Heart left ventricle (tissue), 16 donors: ENCODE measurements around the gene SPDL1. TPM values are rescaled to one million over a fixed set of nuclear protein-coding genes. Genes with fewer than 3 reads are reported as not detected.

Experiments
- ATAC-seq, 4 donors: fragments of 200-7000 bp; cut with Tn5 transposase; one replicate each; pipeline ENCODE4 v1.9.1; 2020 to 2022; ENCODE audit warnings: moderate library complexity in 4 of 4, mild to moderate bottlenecking in 3 of 4, moderate number of reproducible peaks in 1 of 4
- DNase-seq, 5 donors: peaks; one replicate each; pipeline ENCODE4 v3.0.0-alpha.2; 2020
- H3K27ac ChIP-seq, 12 donors: fragments of 200-600 bp; sonication (generic) in 4 of 12; one replicate each; pipeline versions ENCODE4 v1.5.0 to v1.8.0; 2016 to 2022; ENCODE audit warnings: mild to moderate bottlenecking in 2 of 12
- H3K27me3 ChIP-seq, 9 donors: fragments of 200-600 bp; sonication (generic) in 2 of 9; one replicate each; pipeline versions ENCODE4 v1.5.1 to v1.8.0; 2016 to 2022; ENCODE audit warnings: mild to moderate bottlenecking in 3 of 9
- H3K36me3 ChIP-seq, 9 donors: fragments of 200-600 bp; sonication (generic) in 2 of 9; one replicate each; pipeline versions ENCODE4 v1.5.0 to v1.8.0; 2018 to 2022; ENCODE audit warnings: mild to moderate bottlenecking in 2 of 9
- H3K4me1 ChIP-seq, 12 donors: fragments of 200-600 bp; sonication (generic) in 4 of 12; one replicate each; pipeline versions ENCODE4 v1.5.0 to v1.8.0; 2016 to 2022; ENCODE audit warnings: mild to moderate bottlenecking in 3 of 12
- H3K4me3 ChIP-seq, 12 donors: fragments of 200-600 bp; sonication (generic) in 4 of 12; one replicate each; pipeline versions ENCODE4 v1.5.0 to v1.8.0; 2017 to 2022; ENCODE audit warnings: mild to moderate bottlenecking in 9 of 12, moderate library complexity in 4 of 12
- H3K9me3 ChIP-seq, 12 donors: fragments of 200-600 bp; sonication (generic) in 4 of 12; one replicate each; pipeline versions ENCODE4 v1.5.0 to v1.8.0; 2016 to 2022; ENCODE audit warnings: mild to moderate bottlenecking in 1 of 12
- POLR2A ChIP-seq, 2 donors: fragments of 450-650 bp; IDR thresholded peaks; one replicate each; pipeline ENCODE4 v1.6.1; 2017; ENCODE audit warnings: antibody characterized with exemption in 2 of 2, mild to moderate bottlenecking in 2 of 2, moderate library complexity in 2 of 2
- WGBS, 4 donors: extraction: QIAGEN DNeasy Blood & Tissue Kit in 2 of 4; methylation state at CpG; one replicate each; pipeline versions ENCODE4 v1.1.5 to v1.1.7; 2013 to 2018; 5-methylcytosine and 5-hydroxymethylcytosine counted together
- intact Hi-C, 10 donors: fragments of 100-400 bp; cut with DNase I; formaldehyde crosslinking; loops; one replicate each; pipeline versions ENCODE4 v1.11.1 to v1.14.2; 2022
- polyA plus RNA-seq, 2 donors: library from polyadenylated mRNA; stranded (reverse); fragments of 200-250 nt; gene quantifications; one replicate each; pipeline ENCODE4 v1.2.3, GENCODE V29; 2013
- total RNA-seq, 9 donors: library from RNA; depleted of rRNA in 2 of 9; stranded (reverse); fragments of >200 nt in 2 of 9; fragmentation: NEBNext Ultra II Directional in 3 of 9; extraction: Animal tissue kit (Norgen Biotek cat#: 25700) in 3 of 9; gene quantifications; one replicate each; pipeline versions ENCODE4 v1.1.0 to v1.2.4, GENCODE V29; 2016 to 2023
- TF ChIP-seq, protein P1 (sequence below), 12 donors: fragments of 200-600 bp; sonication (generic) in 4 of 12; IDR thresholded peaks; one replicate each; pipeline versions ENCODE4 v1.5.0 to v1.8.0; 2018 to 2022; ENCODE audit warnings: antibody characterized with exemption in 12 of 12, mild to moderate bottlenecking in 5 of 12
- donor health status: ischemic (EF 13 %, LVEDD 7.1; RV severe dilation, severe dysfunction).
- donor health status: healthy with polysubstance abuse.
- donor health status: DM: no; HTN: yes; CAD: no.
- donor health status: DM: no; HTN: no; CAD: no.
- donor health status: ischemic (EF 25% LVEDD 6.9; RV normal size, moderate dysfunction).
- donor health status: ischemic (EF 25% LVEDD 5.7; RV mildly dilated, moderate dysfunction).
- donor health status: healthy.
- donor health status: DM: yes; HTN: yes; CAD: no.
- donor health status: ischemic (EF 35%, LVEDD 5.7; RV mildly dilated, moderate dysfunction).
- donor health status: nonischemic (EF 11% LVEDD 7.7; RV severe dilation, severe dysfunction).
- donor health status: DM: yes; HTN: yes; CAD: no.
- donor health status: PGD.
- donor health status: ischemic (EF 29% LVEDD 5.4; RV normal size, mild dysfunction).
- donor health status: nonischemic (EF 23%, LVEDD 6.1; RV moderate dilation, normal function).

Gene SPDL1
- total and polyA plus RNA-seq, 11 donors: 2.2 to 7.0 (median 5.0) TPM

DNA sequence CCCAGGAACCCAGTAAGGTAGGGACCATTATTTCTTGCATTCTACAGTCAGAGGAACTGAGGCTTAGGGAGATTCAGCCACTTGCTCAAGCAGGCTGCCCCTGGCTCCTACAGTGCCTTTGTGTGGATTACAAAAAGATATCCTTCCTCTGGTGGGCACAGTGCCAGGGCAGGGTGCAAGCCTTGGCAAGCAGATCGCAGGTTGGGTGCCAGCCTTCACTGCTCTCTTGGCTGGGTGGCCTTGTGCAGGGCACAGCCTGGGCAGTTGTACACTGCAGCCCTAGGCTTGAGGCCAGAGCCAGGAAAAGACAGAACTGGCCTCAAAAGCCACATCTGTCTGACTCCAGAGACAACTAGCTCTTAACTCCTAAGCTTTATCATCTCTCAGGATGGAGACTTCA lies 68.5 kb downstream of the SPDL1 start:
- ATAC-seq: peak; percentile 75 to 82 (median 81)

DNA sequence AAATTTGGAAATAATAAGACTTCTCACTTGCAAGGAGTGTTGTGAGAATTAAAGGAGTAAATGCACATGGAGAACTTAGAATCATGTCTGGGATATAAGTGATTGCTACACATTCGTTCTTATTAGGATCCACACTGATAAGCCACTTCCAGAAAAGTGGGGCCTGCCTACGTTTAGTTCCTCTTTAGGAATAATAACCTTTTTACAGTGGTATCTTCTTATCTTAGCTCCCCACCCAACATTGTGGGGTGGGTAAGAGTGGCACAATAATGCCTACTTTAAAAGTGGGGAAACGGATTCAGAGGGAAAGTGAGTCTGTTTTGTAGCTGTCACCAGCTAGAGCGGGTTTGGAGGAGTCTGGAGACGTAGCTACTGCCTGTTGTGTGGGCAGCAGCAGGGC lies 69.5 kb downstream of the SPDL1 start:
- Histone ChIP-seq H3K4me1 (peaks cover 0 to 77% (median 9%) of the 10 kb centered on the region in 12 donors), H3K27ac (no peak overlapping the region), H3K36me3 (peaks cover 0 to 23% (median 0%) of the 10 kb centered on the region in 9 donors), H3K27me3 (no peaks in the 10 kb centered on the region), H3K9me3 (no peaks in the 10 kb centered on the region), H3K4me3 (no peak overlapping the region)
- no peak for TF ChIP-seq POLR2A (IDR thresholded peaks at IDR 0.05)
- TF ChIP-seq, protein P1, sequence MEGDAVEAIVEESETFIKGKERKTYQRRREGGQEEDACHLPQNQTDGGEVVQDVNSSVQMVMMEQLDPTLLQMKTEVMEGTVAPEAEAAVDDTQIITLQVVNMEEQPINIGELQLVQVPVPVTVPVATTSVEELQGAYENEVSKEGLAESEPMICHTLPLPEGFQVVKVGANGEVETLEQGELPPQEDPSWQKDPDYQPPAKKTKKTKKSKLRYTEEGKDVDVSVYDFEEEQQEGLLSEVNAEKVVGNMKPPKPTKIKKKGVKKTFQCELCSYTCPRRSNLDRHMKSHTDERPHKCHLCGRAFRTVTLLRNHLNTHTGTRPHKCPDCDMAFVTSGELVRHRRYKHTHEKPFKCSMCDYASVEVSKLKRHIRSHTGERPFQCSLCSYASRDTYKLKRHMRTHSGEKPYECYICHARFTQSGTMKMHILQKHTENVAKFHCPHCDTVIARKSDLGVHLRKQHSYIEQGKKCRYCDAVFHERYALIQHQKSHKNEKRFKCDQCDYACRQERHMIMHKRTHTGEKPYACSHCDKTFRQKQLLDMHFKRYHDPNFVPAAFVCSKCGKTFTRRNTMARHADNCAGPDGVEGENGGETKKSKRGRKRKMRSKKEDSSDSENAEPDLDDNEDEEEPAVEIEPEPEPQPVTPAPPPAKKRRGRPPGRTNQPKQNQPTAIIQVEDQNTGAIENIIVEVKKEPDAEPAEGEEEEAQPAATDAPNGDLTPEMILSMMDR (IDR thresholded peaks at IDR 0.05): no peak
- no peak for DNase-seq
- 62 to 79% (median 68%) methylated on average over 5 of the region's 5 CpGs for WGBS, 4 donors
- intact Hi-C loops: no loop called here
- ATAC-seq: no peak

More for the DNA sequence above, 68.5 kb downstream of the SPDL1 start:
- Histone ChIP-seq H3K4me3 (no peak overlapping the region), H3K36me3 (peaks cover 0 to 23% (median 0%) of the 10 kb centered on the region in 9 donors), H3K27me3 (no peaks in the 10 kb centered on the region), H3K9me3 (no peaks in the 10 kb centered on the region), H3K27ac (peak overlapping the region in 1 of 12 donors; percentile 79), H3K4me1 (peaks cover 0 to 86% (median 9%) of the 10 kb centered on the region in 12 donors)
- WGBS, 4 donors: 0 to 30% (median 6%) methylated on average over 1 of the region's 1 CpG
- intact Hi-C loops: no loop called here
- DNase-seq: peak; percentile 49 to 80 (median 67)
- no peak for TF ChIP-seq POLR2A (IDR thresholded peaks at IDR 0.05)
- TF ChIP-seq, protein P1 (IDR thresholded peaks at IDR 0.05): no peak

Other genes starting within 250 kb of the SPDL1 start
- 10 to 100 TPM in 2 of 9 donors, 1 to 10 TPM in 7; 1.6 to 59.5 (median 4.6) TPM for gene DOCK2, start 53.5 kb downstream of the SPDL1 start, total RNA-seq
- 1 to 10 TPM in 1 of 2 donors, under 1 TPM in 1; 0.80 to 1.4 TPM for gene DOCK2, start 53.5 kb downstream of the SPDL1 start, polyA plus RNA-seq